ENCODE measurements around the gene FAR1.

The FAR1 gene

GRCh38 chr11:13674799-13675509 is 6.5 kb downstream of the FAR1 start:
- Histone ChIP-seq H3K27me3 (ENCODE audit: control insufficient read depth, insufficient read depth, low read length) (no peaks in the 10 kb centered on the region), H3K4me2 (ENCODE audit: low read length) (no peak overlapping the region), H3K36me3 (ENCODE audit: insufficient read depth, low read length) (no peaks in the 10 kb centered on the region), H3K4me3 (ENCODE audit: low read length) (no peak overlapping the region), H3K4me1 (ENCODE audit: control insufficient read depth, insufficient read depth, low read length) (peaks cover 7% of the 10 kb centered on the region), H3K9me3 (replicated peaks; ENCODE audit: low read length) (no peaks in the 10 kb centered on the region), H3K9ac (ENCODE audit: low read depth, low read length) (no peak overlapping the region)

- Histone ChIP-seq H3K4me1 (ENCODE audit: control insufficient read depth, insufficient read depth, low read length) (no peaks in the 10 kb centered on the region), H3K4me2 (ENCODE audit: low read length) (no peak overlapping the region), H3K9me3 (replicated peaks; ENCODE audit: low read length) (no peaks in the 10 kb centered on the region), H3K9ac (ENCODE audit: low read depth, low read length) (no peak overlapping the region), H3K36me3 (ENCODE audit: insufficient read depth, low read length) (no peaks in the 10 kb centered on the region), H3K27me3 (ENCODE audit: control insufficient read depth, insufficient read depth, low read length) (no peaks in the 10 kb centered on the region), H3K4me3 (ENCODE audit: low read length) (no peak overlapping the region)
Measured at GRCh38 chr11:13676576-13676975, 8.1 kb downstream of the FAR1 start.

GRCh38 chr11:13679768-13680167 is 11.3 kb downstream of the FAR1 start:
- Histone ChIP-seq H3K4me3 (ENCODE audit: low read length) (no peak overlapping the region), H3K27me3 (ENCODE audit: control insufficient read depth, insufficient read depth, low read length) (no peaks in the 10 kb centered on the region), H3K4me1 (ENCODE audit: control insufficient read depth, insufficient read depth, low read length) (peaks cover 6% of the 10 kb centered on the region), H3K36me3 (ENCODE audit: insufficient read depth, low read length) (no peaks in the 10 kb centered on the region), H3K9me3 (replicated peaks; ENCODE audit: low read length) (no peaks in the 10 kb centered on the region), H3K9ac (ENCODE audit: low read depth, low read length) (no peak overlapping the region), H3K4me2 (ENCODE audit: low read length) (no peak overlapping the region)

GRCh38 chr11:13680501-13681264 is 12.2 kb downstream of the FAR1 start:
- H3K4me2 ChIP-seq (ENCODE audit: low read length), result no peak overlapping the region
- no peak overlapping the region for H3K4me3 ChIP-seq (ENCODE audit: low read length)
- H3K27me3 ChIP-seq (ENCODE audit: control insufficient read depth, insufficient read depth, low read length), result no peaks in the 10 kb centered on the region
- peaks cover 13% of the 10 kb centered on the region for H3K4me1 ChIP-seq (ENCODE audit: control insufficient read depth, insufficient read depth, low read length)
- H3K9me3 ChIP-seq (replicated peaks; ENCODE audit: low read length), result no peaks in the 10 kb centered on the region
- H3K36me3 ChIP-seq (ENCODE audit: insufficient read depth, low read length), result no peaks in the 10 kb centered on the region
- no peak overlapping the region for H3K9ac ChIP-seq (ENCODE audit: low read depth, low read length)

GRCh38 chr11:13681446-13681845 is 13.0 kb downstream of the FAR1 start:
- H3K27me3 ChIP-seq (ENCODE audit: control insufficient read depth, insufficient read depth, low read length), result no peaks in the 10 kb centered on the region

GRCh38 chr11:13682212-13682611 is 13.7 kb downstream of the FAR1 start:
- H3K9ac ChIP-seq (ENCODE audit: low read depth, low read length), result no peak overlapping the region
- H3K27me3 ChIP-seq (ENCODE audit: control insufficient read depth, insufficient read depth, low read length), result no peaks in the 10 kb centered on the region
- H3K9me3 ChIP-seq (replicated peaks; ENCODE audit: low read length), result no peaks in the 10 kb centered on the region
- H3K4me1 ChIP-seq (ENCODE audit: control insufficient read depth, insufficient read depth, low read length), result peaks cover 16% of the 10 kb centered on the region
- no peak overlapping the region for H3K4me2 ChIP-seq (ENCODE audit: low read length)
- H3K36me3 ChIP-seq (ENCODE audit: insufficient read depth, low read length), result no peaks in the 10 kb centered on the region
- no peak overlapping the region for H3K4me3 ChIP-seq (ENCODE audit: low read length)

More at GRCh38 chr11:13681446-13681845, 13.0 kb downstream of the FAR1 start:
- H3K4me2 ChIP-seq (ENCODE audit: low read length), result no peak overlapping the region
- no peak overlapping the region for H3K4me3 ChIP-seq (ENCODE audit: low read length)
- no peak overlapping the region for H3K9ac ChIP-seq (ENCODE audit: low read depth, low read length)
- H3K9me3 ChIP-seq (replicated peaks; ENCODE audit: low read length), result no peaks in the 10 kb centered on the region
- H3K4me1 ChIP-seq (ENCODE audit: control insufficient read depth, insufficient read depth, low read length), result peaks cover 16% of the 10 kb centered on the region
- no peaks in the 10 kb centered on the region for H3K36me3 ChIP-seq (ENCODE audit: insufficient read depth, low read length)

- H3K4me2 ChIP-seq (ENCODE audit: low read length), result peak overlapping the region; percentile 11
- H3K36me3 ChIP-seq (ENCODE audit: insufficient read depth, low read length), result no peaks in the 10 kb centered on the region
- no peak overlapping the region for H3K4me3 ChIP-seq (ENCODE audit: low read length)
- no peaks in the 10 kb centered on the region for H3K9me3 ChIP-seq (replicated peaks; ENCODE audit: low read length)
- no peaks in the 10 kb centered on the region for H3K27me3 ChIP-seq (ENCODE audit: control insufficient read depth, insufficient read depth, low read length)
- H3K9ac ChIP-seq (ENCODE audit: low read depth, low read length), result no peak overlapping the region
- H3K4me1 ChIP-seq (ENCODE audit: control insufficient read depth, insufficient read depth, low read length), result peaks cover 16% of the 10 kb centered on the region
Measured at GRCh38 chr11:13685461-13686108, 17.1 kb downstream of the FAR1 start.

- no peaks in the 10 kb centered on the region for H3K9me3 ChIP-seq (replicated peaks; ENCODE audit: low read length)
- no peaks in the 10 kb centered on the region for H3K36me3 ChIP-seq (ENCODE audit: insufficient read depth, low read length)
- peaks cover 16% of the 10 kb centered on the region for H3K4me1 ChIP-seq (ENCODE audit: control insufficient read depth, insufficient read depth, low read length)
- no peak overlapping the region for H3K9ac ChIP-seq (ENCODE audit: low read depth, low read length)
- no peak overlapping the region for H3K4me2 ChIP-seq (ENCODE audit: low read length)
- no peaks in the 10 kb centered on the region for H3K27me3 ChIP-seq (ENCODE audit: control insufficient read depth, insufficient read depth, low read length)
- H3K4me3 ChIP-seq (ENCODE audit: low read length), result no peak overlapping the region
Measured at GRCh38 chr11:13686776-13687175, 18.3 kb downstream of the FAR1 start.

- Histone ChIP-seq H3K9ac (ENCODE audit: low read depth, low read length) (no peak overlapping the region), H3K27me3 (ENCODE audit: control insufficient read depth, insufficient read depth, low read length) (no peaks in the 10 kb centered on the region), H3K4me3 (ENCODE audit: low read length) (no peak overlapping the region), H3K36me3 (ENCODE audit: insufficient read depth, low read length) (no peaks in the 10 kb centered on the region), H3K4me1 (ENCODE audit: control insufficient read depth, insufficient read depth, low read length) (peaks cover 13% of the 10 kb centered on the region), H3K4me2 (ENCODE audit: low read length) (no peak overlapping the region), H3K9me3 (replicated peaks; ENCODE audit: low read length) (no peaks in the 10 kb centered on the region)
Measured at GRCh38 chr11:13687271-13687670, 18.8 kb downstream of the FAR1 start.

- no peak overlapping the region for H3K4me2 ChIP-seq (ENCODE audit: low read length)
- H3K36me3 ChIP-seq (ENCODE audit: insufficient read depth, low read length), result peaks cover 6% of the 10 kb centered on the region
- H3K27me3 ChIP-seq (ENCODE audit: control insufficient read depth, insufficient read depth, low read length), result no peaks in the 10 kb centered on the region
- H3K9ac ChIP-seq (ENCODE audit: low read depth, low read length), result no peak overlapping the region
- no peaks in the 10 kb centered on the region for H3K4me1 ChIP-seq (ENCODE audit: control insufficient read depth, insufficient read depth, low read length)
- no peak overlapping the region for H3K4me3 ChIP-seq (ENCODE audit: low read length)
- H3K9me3 ChIP-seq (replicated peaks; ENCODE audit: low read length), result no peaks in the 10 kb centered on the region
Measured at GRCh38 chr11:13691286-13691899, 22.9 kb downstream of the FAR1 start.

GRCh38 chr11:13692172-13692571 is 23.7 kb downstream of the FAR1 start:
- Histone ChIP-seq H3K4me1 (ENCODE audit: control insufficient read depth, insufficient read depth, low read length) (no peaks in the 10 kb centered on the region), H3K36me3 (ENCODE audit: insufficient read depth, low read length) (peaks cover 10% of the 10 kb centered on the region), H3K4me2 (ENCODE audit: low read length) (no peak overlapping the region), H3K4me3 (ENCODE audit: low read length) (no peak overlapping the region), H3K9me3 (replicated peaks; ENCODE audit: low read length) (no peaks in the 10 kb centered on the region), H3K9ac (ENCODE audit: low read depth, low read length) (no peak overlapping the region), H3K27me3 (ENCODE audit: control insufficient read depth, insufficient read depth, low read length) (no peaks in the 10 kb centered on the region)
